Right cardiac atrium (tissue), 5 donors: Measurements from ENCODE around the gene CHRNA5. TPM values are rescaled to one million over a fixed set of nuclear protein-coding genes. Genes with fewer than 3 reads are reported as not detected.
A peak's percentile ranks its signal among the peaks of the same experiment; 100 is the strongest.
"Not testable (repeated sequence)": the region's sequence is repeated elsewhere in the genome, so short reads cannot be mapped to it uniquely, and the experiment has no call there.

Experiments used
- ATAC-seq, 2 donors: fragments of 200-7000 bp; cut with Tn5 transposase; one replicate each; pipeline versions ENCODE4 v1.8.0 to v1.9.1; 2020; ENCODE audit warnings: moderate library complexity in 2 of 2, mild to moderate bottlenecking in 1 of 2
- DNase-seq, 3 donors: peaks; one replicate each; pipeline ENCODE4 v3.0.0-alpha.2; 2020
- H3K27ac ChIP-seq: one replicate; pipeline ENCODE4 v1.5.1; 2013; ENCODE audit warnings: mild to moderate bottlenecking, low read length, control low read depth, moderate library complexity
- H3K27me3 ChIP-seq: one replicate; pipeline ENCODE4 v1.6.1; 2013; ENCODE audit not compliant: control insufficient read depth, insufficient read depth
- H3K4me1 ChIP-seq: one replicate; pipeline ENCODE4 v1.6.1; 2013; ENCODE audit warnings: low read length; ENCODE audit not compliant: control insufficient read depth, insufficient read depth
- H3K4me3 ChIP-seq: one replicate; pipeline ENCODE4 v1.5.1; 2013; ENCODE audit warnings: low read length, control low read depth
- H3K9me3 ChIP-seq: one replicate; pipeline ENCODE4 v1.6.1; 2013; ENCODE audit warnings: low read length; ENCODE audit not compliant: control insufficient read depth
- WGBS: extraction: QIAGEN DNeasy Blood & Tissue Kit; methylation state at CpG from one replicate; pipeline ENCODE4 v1.1.7; 2013; 5-methylcytosine and 5-hydroxymethylcytosine counted together
- intact Hi-C, 4 donors: fragments of 100-400 bp; cut with DNase I; formaldehyde crosslinking; loops; one replicate each; pipeline versions ENCODE4 v1.11.0 to v1.14.0; 2022 to 2023
- long read RNA-seq, 4 donors: library from polyadenylated mRNA; unstranded; transcript quantifications; one replicate each; pipeline ENCODE4 v2.0.0, GENCODE V29; 2020 to 2021
- polyA plus RNA-seq: library from polyadenylated mRNA; stranded (reverse); fragments of 200-250 nt; gene quantifications from one replicate; pipeline ENCODE4 v1.2.3, GENCODE V29; 2013
- total RNA-seq, 4 donors: library from RNA; stranded (reverse); fragmentation: NEBNext Ultra II Directional; extraction: Animal tissue kit (Norgen Biotek cat#: 25700); gene quantifications; one replicate each; pipeline ENCODE4 v1.2.1, GENCODE V29; 2021
- donor health status: healthy with polysubstance abuse.
- donor health status: DM: no; HTN: yes; CAD: no.
- donor health status: DM: no; HTN: no; CAD: no.
- donor health status: DM: no; HTN: yes; CAD: no; lungs with severe emphysema.
- donor health status: DM: yes; HTN: yes; CAD: no.

Gene CHRNA5
- total RNA-seq (1 to 10 TPM; 2.0 to 4.0 (median 2.8) TPM), polyA plus RNA-seq (0.68 TPM)
- long read RNA-seq, donor 1, result 0 reads
- long read RNA-seq, donor 2, partial matches to known transcripts, result 0 of 1 reads
- long read RNA-seq, donor 2, other reads (novel, unspliced or antisense), result 0 of 1 reads
- long read RNA-seq, donor 3, result 0 reads
- long read RNA-seq, donor 4, result 0 reads

- ATAC-seq (peak; percentile 96 to 97), DNase-seq (peak; percentile 77 to 96 (median 94))
- H3K4me3 ChIP-seq, result peak within 1 kb of the TSS; percentile 57
- H3K27ac ChIP-seq, result no peak within 1 kb of the TSS
- no peaks in the 10 kb centered on the region for H3K9me3 ChIP-seq
- H3K4me1 ChIP-seq, result no peaks in the 10 kb centered on the region
- WGBS, result under 1% methylated on average over 75 of the region's 75 CpGs
- no peaks in the 10 kb centered on the region for H3K27me3 ChIP-seq
- intact Hi-C loops, result no loop called here
Observed at GRCh38 chr15:78565097-78565950, at the start of gene CHRNA5. Gene CHRNA5, plus strand, starts transcription at chr15:78565520. Its CDS starts 200 bp downstream, at chr15:78565720.

- over 99% methylated on average over 2 of the region's 3 CpGs for WGBS
- ATAC-seq, DNase-seq, H3K4me1 ChIP-seq, H3K27me3 ChIP-seq, intact Hi-C loops, H3K4me3 ChIP-seq, H3K27ac ChIP-seq, H3K9me3 ChIP-seq: not testable (repeated sequence)
Observed at GRCh38 chr15:78520035-78520434, 45.3 kb upstream of the CHRNA5 start.

GRCh38 chr15:78524230-78524629 lies 41.1 kb upstream of the CHRNA5 start:
- Histone ChIP-seq H3K4me1 (no peaks in the 10 kb centered on the region), H3K9me3 (no peaks in the 10 kb centered on the region), H3K4me3 (no peak overlapping the region), H3K27ac (no peak overlapping the region), H3K27me3 (no peaks in the 10 kb centered on the region)
- intact Hi-C loops, result no loop called here
- DNase-seq, result no peak
- no peak for ATAC-seq
- WGBS, result 90% methylated on average over 5 of the region's 5 CpGs

- no peak for DNase-seq
- Histone ChIP-seq H3K4me1 (no peaks in the 10 kb centered on the region), H3K9me3 (no peaks in the 10 kb centered on the region), H3K4me3 (no peak overlapping the region), H3K27ac (no peak overlapping the region), H3K27me3 (no peaks in the 10 kb centered on the region)
- 86% methylated on average over 5 of the region's 5 CpGs for WGBS
- intact Hi-C loops, result no loop called here
- no peak for ATAC-seq
Observed at GRCh38 chr15:78527325-78527724, 38.0 kb upstream of the CHRNA5 start.

GRCh38 chr15:78533331-78533730 lies 32.0 kb upstream of the CHRNA5 start:
- intact Hi-C loops, result no loop called here
- no peak for ATAC-seq
- no peaks in the 10 kb centered on the region for H3K27me3 ChIP-seq
- 51% methylated on average over 2 of the region's 2 CpGs for WGBS
- H3K4me3 ChIP-seq, result no peak overlapping the region
- DNase-seq, result no peak
- no peaks in the 10 kb centered on the region for H3K9me3 ChIP-seq
- no peak overlapping the region for H3K27ac ChIP-seq
- no peaks in the 10 kb centered on the region for H3K4me1 ChIP-seq

- Histone ChIP-seq H3K9me3 (no peaks in the 10 kb centered on the region), H3K27ac (no peak overlapping the region), H3K4me1 (peaks cover under 1% of the 10 kb centered on the region), H3K27me3 (no peaks in the 10 kb centered on the region), H3K4me3 (no peak overlapping the region)
- intact Hi-C loops, result no loop called here
- 79% methylated on average over 1 of the region's 1 CpG for WGBS
- DNase-seq (no peak), ATAC-seq (no peak)
Observed at GRCh38 chr15:78536134-78536533, 29.2 kb upstream of the CHRNA5 start.

GRCh38 chr15:78537266-78537905 lies 27.9 kb upstream of the CHRNA5 start:
- DNase-seq (no peak), ATAC-seq (peak in 1 of 2 donors; percentile 22)
- Histone ChIP-seq H3K9me3 (no peaks in the 10 kb centered on the region), H3K27me3 (no peaks in the 10 kb centered on the region), H3K27ac (peak overlapping the region; percentile 65), H3K4me3 (no peak overlapping the region), H3K4me1 (peaks cover 2% of the 10 kb centered on the region)
- WGBS, result 68% methylated on average over 5 of the region's 5 CpGs
- intact Hi-C loops, result no loop called here

- H3K27ac ChIP-seq, result peak overlapping the region; percentile 54
- WGBS, result 64% methylated on average over 1 of the region's 1 CpG
Observed at GRCh38 chr15:78538358-78538757, 27.0 kb upstream of the CHRNA5 start.

GRCh38 chr15:78539464-78540140 lies 25.7 kb upstream of the CHRNA5 start:
- intact Hi-C loops, H3K4me1 ChIP-seq, H3K27me3 ChIP-seq, ATAC-seq, H3K9me3 ChIP-seq: not testable (repeated sequence)
- peak overlapping the region; percentile 61 for H3K4me3 ChIP-seq
- peak overlapping the region; percentile 95 for H3K27ac ChIP-seq
- 81% methylated on average over 18 of the region's 18 CpGs for WGBS
- peak in 2 of 3 donors; percentile 14 to 54 for DNase-seq

More at GRCh38 chr15:78538358-78538757, 27.0 kb upstream of the CHRNA5 start:
- no peak for DNase-seq
- ATAC-seq, result no peak
- no peaks in the 10 kb centered on the region for H3K27me3 ChIP-seq
- H3K4me3 ChIP-seq, result no peak overlapping the region
- H3K9me3 ChIP-seq, result no peaks in the 10 kb centered on the region
- peaks cover 2% of the 10 kb centered on the region for H3K4me1 ChIP-seq
- intact Hi-C loops, result no loop called here

GRCh38 chr15:78540141-78540870 lies 25.0 kb upstream of the CHRNA5 start, which contains the start of gene PSMA4:
Gene PSMA4, plus strand, starts transcription at chr15:78540444. Its CDS starts 1,484 bp downstream, at chr15:78541928.
- peak within 1 kb of the TSS; percentile 95 for H3K27ac ChIP-seq
- intact Hi-C loops, result no loop called here
- no peaks in the 10 kb centered on the region for H3K9me3 ChIP-seq
- ATAC-seq (peak; percentile 94 to 96), DNase-seq (peak; percentile 94 to 97 (median 97))
- WGBS, result under 1% methylated on average over 56 of the region's 56 CpGs
- H3K4me3 ChIP-seq, result peak within 1 kb of the TSS; percentile 61
- H3K4me1 ChIP-seq, result peaks cover 2% of the 10 kb centered on the region
- no peaks in the 10 kb centered on the region for H3K27me3 ChIP-seq
